Liver (tissue), 9 donors: ENCODE data around the gene GCDH. TPM values are rescaled to one million over a fixed set of nuclear protein-coding genes. Genes with fewer than 3 reads are reported as not detected.

ENCODE experiments used
- DNase-seq: peaks from one replicate; pipeline ENCODE4 v3.0.0-alpha.2; 2017; ENCODE audit warnings: low spot score
- H3K27ac ChIP-seq, 2 donors: one replicate each; pipeline ENCODE4 v1.7.0; 2013; ENCODE audit warnings: inconsistent platforms in 2 of 2, low read length in 2 of 2, control low read depth in 1 of 2, low read depth in 1 of 2, mild to moderate bottlenecking in 1 of 2
- H3K27me3 ChIP-seq, 4 donors: one replicate each; pipeline versions ENCODE4 v1.6.1 to v1.7.0; 2013; ENCODE audit warnings: low read length in 3 of 4, inconsistent platforms in 1 of 4, mild to moderate bottlenecking in 1 of 4, moderate library complexity in 1 of 4; ENCODE audit not compliant: control insufficient read depth in 4 of 4, insufficient read depth in 4 of 4
- H3K36me3 ChIP-seq, 4 donors: one replicate each; pipeline versions ENCODE4 v1.6.1 to v1.7.0; 2013; ENCODE audit warnings: low read length in 3 of 4, mild to moderate bottlenecking in 3 of 4, low read depth in 1 of 4, moderate library complexity in 1 of 4; ENCODE audit not compliant: control insufficient read depth in 4 of 4, insufficient read depth in 3 of 4
- H3K4me1 ChIP-seq, 4 donors: one replicate each; pipeline versions ENCODE4 v1.6.1 to v1.7.0; 2013; ENCODE audit warnings: low read length in 3 of 4, mild to moderate bottlenecking in 3 of 4, moderate library complexity in 1 of 4; ENCODE audit not compliant: control insufficient read depth in 4 of 4, insufficient read depth in 4 of 4
- H3K4me3 ChIP-seq, 3 donors: one replicate each; pipeline versions ENCODE4 v1.6.1 to v1.7.0; 2013; ENCODE audit warnings: low read length in 3 of 3, control low read depth in 1 of 3, low read depth in 1 of 3, mild to moderate bottlenecking in 1 of 3
- H3K9ac ChIP-seq, 2 donors: one replicate each; pipeline ENCODE4 v1.7.0; 2013; ENCODE audit warnings: low read length in 2 of 2, mild to moderate bottlenecking in 2 of 2, moderate library complexity in 2 of 2, control low read depth in 1 of 2, low read depth in 1 of 2
- H3K9me3 ChIP-seq, 4 donors: one replicate each; pipeline versions ENCODE4 v1.6.1 to v1.7.0; 2013; ENCODE audit warnings: low read length in 3 of 4; ENCODE audit not compliant: control insufficient read depth in 4 of 4
- ATF3 ChIP-seq: IDR thresholded peaks from 2 replicates; pipeline ENCODE4 v1.6.1; 2016; ENCODE audit warnings: antibody characterized with exemption
- CTCF ChIP-seq: fragments of 150-350 bp; IDR thresholded peaks from 2 replicates; pipeline ENCODE4 v1.5.1; 2017; ENCODE audit warnings: improper control_type of control experiment, low read depth, low read length; ENCODE audit not compliant: missing input control
- EGR1 ChIP-seq, 2 donors: IDR thresholded peaks; 2 replicates each; pipeline ENCODE4 v1.6.1; 2016 to 2018; ENCODE audit warnings: antibody characterized with exemption in 2 of 2, low read depth in 2 of 2
- FOXA2 ChIP-seq: IDR thresholded peaks from 2 replicates; pipeline ENCODE4 v1.6.1; 2016; ENCODE audit warnings: antibody characterized with exemption
- GABPA ChIP-seq, 2 donors: IDR thresholded peaks in 1 of 2; conservative IDR thresholded peaks in 1 of 2; 2 replicates each; pipeline ENCODE4 v1.6.1; 2016; ENCODE audit warnings: antibody characterized with exemption in 2 of 2, mild to moderate bottlenecking in 1 of 2, moderate library complexity in 1 of 2
- HNF4A ChIP-seq, 2 donors: conservative IDR thresholded peaks; 2 replicates each; pipeline ENCODE4 v1.6.1; 2016; ENCODE audit warnings: antibody characterized with exemption in 2 of 2, mild to moderate bottlenecking in 2 of 2
- HNF4G ChIP-seq: IDR thresholded peaks from 2 replicates; pipeline ENCODE4 v1.6.1; 2016; ENCODE audit warnings: antibody characterized with exemption
- JUND ChIP-seq, 2 donors: IDR thresholded peaks; 2 replicates each; pipeline ENCODE4 v1.6.1; 2016; ENCODE audit warnings: antibody characterized with exemption in 2 of 2
- MAX ChIP-seq: IDR thresholded peaks from 2 replicates; pipeline ENCODE4 v1.6.1; 2016; ENCODE audit warnings: antibody characterized with exemption
- NR2F2 ChIP-seq: IDR thresholded peaks from 2 replicates; pipeline ENCODE4 v1.6.1; 2016; ENCODE audit warnings: antibody characterized with exemption
- RAD21 ChIP-seq, 2 donors: IDR thresholded peaks; 2 replicates each; pipeline ENCODE4 v1.6.1; 2016; ENCODE audit warnings: antibody characterized with exemption in 2 of 2, mild to moderate bottlenecking in 2 of 2
- REST ChIP-seq: IDR thresholded peaks from 2 replicates; pipeline ENCODE4 v1.6.1; 2016; ENCODE audit warnings: antibody characterized with exemption, mild to moderate bottlenecking
- RXRA ChIP-seq, 2 donors: IDR thresholded peaks; 2 replicates each; pipeline ENCODE4 v1.6.1; 2017 to 2018; ENCODE audit warnings: antibody characterized with exemption in 2 of 2, mild to moderate bottlenecking in 1 of 2
- SP1 ChIP-seq: IDR thresholded peaks from 2 replicates; pipeline ENCODE4 v1.6.1; 2018; ENCODE audit warnings: antibody characterized with exemption, mild to moderate bottlenecking
- TAF1 ChIP-seq: conservative IDR thresholded peaks from 2 replicates; pipeline ENCODE4 v1.6.1; 2016; ENCODE audit warnings: antibody characterized with exemption, mild to moderate bottlenecking
- YY1 ChIP-seq: IDR thresholded peaks from 2 replicates; pipeline ENCODE4 v1.6.1; 2016; ENCODE audit warnings: antibody characterized with exemption, mild to moderate bottlenecking
- ZBTB33 ChIP-seq: IDR thresholded peaks from 2 replicates; pipeline ENCODE4 v1.6.1; 2016; ENCODE audit warnings: antibody characterized with exemption
- WGBS: extraction: QIAGEN DNeasy Blood & Tissue Kit; methylation state at CpG from one replicate; pipeline ENCODE4 v1.1.7; 2013; 5-methylcytosine and 5-hydroxymethylcytosine counted together
- polyA plus RNA-seq, 2 donors: library from polyadenylated mRNA; stranded (reverse) in 1 of 2; unstranded in 1 of 2; fragments of 200-250 nt in 1 of 2; fragments of >200 nt in 1 of 2; fragmentation: Nextera tagmentation in 1 of 2; extraction: Ambion mirVana in 1 of 2; gene quantifications; one replicate each; pipeline versions ENCODE4 v1.2.1 to v1.2.3, GENCODE V29; 2013 to 2015
- total RNA-seq, 2 donors: library from RNA; depleted of rRNA; stranded (reverse); fragments of >200 nt; gene quantifications; one replicate each; pipeline ENCODE4 v1.2.3, GENCODE V29; 2014
- donor health status: healthy.
- donor health status: healthy.
- donor health status: healthy.
- donor health status: healthy.
- donor health status: healthy.

The GCDH gene
- total and polyA plus RNA-seq, 4 donors, result 65.8 to 118 (median 78.1) TPM

GRCh38 chr19:12896460-12896859, 5.5 kb downstream of the GCDH start (continued):
- TF ChIP-seq CTCF, result no peak

- Histone ChIP-seq H3K27ac (no peak overlapping the region), H3K4me3 (no peak overlapping the region), H3K4me1 (no peaks in the 10 kb centered on the region), H3K27me3 (no peaks in the 10 kb centered on the region), H3K9ac (no peak overlapping the region), H3K36me3 (peaks cover 5 to 50% (median 6%) of the 10 kb centered on the region in 4 donors), H3K9me3 (no peaks in the 10 kb centered on the region)
- DNase-seq, result no peak
- no peak for TF ChIP-seq ATF3
- no peak for TF ChIP-seq ZBTB33
- TF ChIP-seq HNF4G, result no peak
- no peak for TF ChIP-seq NR2F2
- TF ChIP-seq JUND (IDR thresholded peaks at IDR 0.05), result no peak
- no peak for TF ChIP-seq RXRA (IDR thresholded peaks at IDR 0.05)
- TF ChIP-seq TAF1, result no peak
- TF ChIP-seq MAX, result no peak
- TF ChIP-seq HNF4A (conservative IDR thresholded peaks at IDR 0.05), result no peak
- no peak for TF ChIP-seq YY1
- no peak for TF ChIP-seq EGR1 (IDR thresholded peaks at IDR 0.05; ENCODE audit: low read depth in 2 of 2)
- TF ChIP-seq REST, result no peak
- no peak for TF ChIP-seq FOXA2
- no peak for TF ChIP-seq RAD21 (IDR thresholded peaks at IDR 0.05)
- no peak for TF ChIP-seq GABPA (IDR thresholded peaks at IDR 0.05 in 1 of 2, conservative IDR thresholded peaks at IDR 0.05 in 1 of 2)
- no peak for TF ChIP-seq SP1
- WGBS, result 85% methylated on average over 10 of the region's 10 CpGs
Measured at GRCh38 chr19:12899891-12900518, 9.0 kb downstream of the GCDH start.
